ENCODE measurements around the gene TFCP2L1.

The TFCP2L1 gene

GRCh38 chr2:121213386-121213785 lies 71.6 kb downstream of the TFCP2L1 start:
- DNase-seq, result no peak

- DNase-seq, result no peak
Measured at GRCh38 chr2:121212661-121213325, 72.2 kb downstream of the TFCP2L1 start.

GRCh38 chr2:121211689-121212151 lies 73.3 kb downstream of the TFCP2L1 start:
- DNase-seq, result no peak

- no peak for DNase-seq
Measured at GRCh38 chr2:121211251-121211650, 73.8 kb downstream of the TFCP2L1 start.

- DNase-seq, result no peak
Measured at GRCh38 chr2:121210691-121211090, 74.3 kb downstream of the TFCP2L1 start.

GRCh38 chr2:121209014-121209610 lies 75.9 kb downstream of the TFCP2L1 start:
- no peak for DNase-seq

GRCh38 chr2:121207494-121207893 lies 77.5 kb downstream of the TFCP2L1 start:
- DNase-seq, result no peak

- DNase-seq, result no peak
Measured at GRCh38 chr2:121205321-121205942, 79.6 kb downstream of the TFCP2L1 start.

- no peak for DNase-seq
Measured at GRCh38 chr2:121203591-121204249, 81.3 kb downstream of the TFCP2L1 start.

GRCh38 chr2:121202541-121203310 lies 82.3 kb downstream of the TFCP2L1 start:
- DNase-seq, result no peak

GRCh38 chr2:121201796-121202195 lies 83.2 kb downstream of the TFCP2L1 start:
- DNase-seq, result no peak

GRCh38 chr2:121200419-121201315 lies 84.3 kb downstream of the TFCP2L1 start:
- DNase-seq, result no peak

- no peak for DNase-seq
Measured at GRCh38 chr2:121200011-121200347, 85.0 kb downstream of the TFCP2L1 start.

- DNase-seq, result no peak
Measured at GRCh38 chr2:121199281-121200010, 85.6 kb downstream of the TFCP2L1 start.

- no peak for DNase-seq
Measured at GRCh38 chr2:121197369-121198091, 87.5 kb downstream of the TFCP2L1 start.

- DNase-seq, result no peak
Measured at GRCh38 chr2:121196849-121197155, 88.2 kb downstream of the TFCP2L1 start.

- no peak for DNase-seq
Measured at GRCh38 chr2:121196132-121196848, 88.7 kb downstream of the TFCP2L1 start.

- no peak for DNase-seq
Measured at GRCh38 chr2:121195036-121195435, 90.0 kb downstream of the TFCP2L1 start.

- DNase-seq, result no peak
Measured at GRCh38 chr2:121194626-121195025, 90.4 kb downstream of the TFCP2L1 start.

- no peak for DNase-seq
Measured at GRCh38 chr2:121193185-121193584, 91.8 kb downstream of the TFCP2L1 start.

Data from OCI-M1 (cell line).